Fibroblast of peridontal ligament (primary cell): ENCODE results near the gene CASK.
"Not testable (repeated sequence)": the region's sequence is repeated elsewhere in the genome, so short reads cannot be mapped to it uniquely, and the experiment has no call there.

Experiments
- DNase-seq: peaks from one replicate; pipeline ENCODE4 v3.0.0-alpha.2; 2010; ENCODE audit errors: extremely low read depth

CASK gene

GRCh38 chrX:41516456-41516855 lies 406.9 kb downstream of the CASK start:
- DNase-seq, result no peak

- DNase-seq, result no peak
Observed at GRCh38 chrX:41515376-41515775, 408.0 kb downstream of the CASK start.

- no peak for DNase-seq
Observed at GRCh38 chrX:41514179-41514578, 409.2 kb downstream of the CASK start.

GRCh38 chrX:41512853-41513252 lies 410.5 kb downstream of the CASK start:
- not testable (repeated sequence) for DNase-seq

- no peak for DNase-seq
Observed at GRCh38 chrX:41512394-41512793, 411.0 kb downstream of the CASK start.

GRCh38 chrX:41507919-41508318 lies 415.4 kb downstream of the CASK start:
- no peak for DNase-seq

GRCh38 chrX:41502004-41502403 lies 421.4 kb downstream of the CASK start:
- DNase-seq, result no peak

- no peak for DNase-seq
Observed at GRCh38 chrX:41499984-41500383, 423.4 kb downstream of the CASK start.

- no peak for DNase-seq
Observed at GRCh38 chrX:41499195-41499594, 424.2 kb downstream of the CASK start.

GRCh38 chrX:41491267-41492004 lies 431.9 kb downstream of the CASK start:
- peak; percentile 94 for DNase-seq

GRCh38 chrX:41490446-41490845 lies 432.9 kb downstream of the CASK start:
- DNase-seq, result peak; percentile 64

- DNase-seq, result no peak
Observed at GRCh38 chrX:41482154-41482850, 441.1 kb downstream of the CASK start.

- no peak for DNase-seq
Observed at GRCh38 chrX:41481264-41482109, 441.9 kb downstream of the CASK start.

- no peak for DNase-seq
Observed at GRCh38 chrX:41480508-41481260, 442.7 kb downstream of the CASK start.

- DNase-seq, result no peak
Observed at GRCh38 chrX:41478381-41478911, 444.9 kb downstream of the CASK start.

GRCh38 chrX:41475591-41476241 lies 447.6 kb downstream of the CASK start:
- no peak for DNase-seq

GRCh38 chrX:41475191-41475590 lies 448.2 kb downstream of the CASK start:
- DNase-seq, result no peak

- no peak for DNase-seq
Observed at GRCh38 chrX:41474726-41475100, 448.6 kb downstream of the CASK start.

GRCh38 chrX:41473936-41474725 lies 449.2 kb downstream of the CASK start:
- no peak for DNase-seq

GRCh38 chrX:41472231-41472815 lies 451.0 kb downstream of the CASK start:
- DNase-seq, result no peak
